Measurements from ENCODE around the gene OR7G2.

DNA sequence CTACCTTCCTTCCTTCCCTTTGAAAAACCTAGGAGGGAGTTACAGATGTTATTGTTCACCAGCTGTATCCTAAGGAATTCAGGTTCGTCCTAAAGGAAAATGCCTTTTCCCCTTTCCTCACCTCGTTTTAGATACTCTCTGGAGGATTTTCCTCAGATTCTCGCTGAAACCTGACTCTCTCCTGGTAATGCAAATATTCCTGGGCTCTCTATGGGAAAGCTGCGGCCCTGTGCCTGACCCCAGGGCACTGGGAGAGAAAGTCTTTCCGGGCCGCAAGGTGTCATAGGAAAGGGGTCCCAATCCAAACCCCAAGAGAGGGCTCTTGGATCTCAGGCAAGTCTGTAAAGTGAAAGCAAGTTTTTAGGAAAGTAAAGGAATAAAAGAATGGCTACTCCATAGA is 33.5 kb downstream of the OR7G2 start:
- TF ChIP-seq, protein P1, sequence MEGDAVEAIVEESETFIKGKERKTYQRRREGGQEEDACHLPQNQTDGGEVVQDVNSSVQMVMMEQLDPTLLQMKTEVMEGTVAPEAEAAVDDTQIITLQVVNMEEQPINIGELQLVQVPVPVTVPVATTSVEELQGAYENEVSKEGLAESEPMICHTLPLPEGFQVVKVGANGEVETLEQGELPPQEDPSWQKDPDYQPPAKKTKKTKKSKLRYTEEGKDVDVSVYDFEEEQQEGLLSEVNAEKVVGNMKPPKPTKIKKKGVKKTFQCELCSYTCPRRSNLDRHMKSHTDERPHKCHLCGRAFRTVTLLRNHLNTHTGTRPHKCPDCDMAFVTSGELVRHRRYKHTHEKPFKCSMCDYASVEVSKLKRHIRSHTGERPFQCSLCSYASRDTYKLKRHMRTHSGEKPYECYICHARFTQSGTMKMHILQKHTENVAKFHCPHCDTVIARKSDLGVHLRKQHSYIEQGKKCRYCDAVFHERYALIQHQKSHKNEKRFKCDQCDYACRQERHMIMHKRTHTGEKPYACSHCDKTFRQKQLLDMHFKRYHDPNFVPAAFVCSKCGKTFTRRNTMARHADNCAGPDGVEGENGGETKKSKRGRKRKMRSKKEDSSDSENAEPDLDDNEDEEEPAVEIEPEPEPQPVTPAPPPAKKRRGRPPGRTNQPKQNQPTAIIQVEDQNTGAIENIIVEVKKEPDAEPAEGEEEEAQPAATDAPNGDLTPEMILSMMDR (IDR thresholded peaks at IDR 0.05; ENCODE audit: low read depth, low read length), result no peak
- TF ChIP-seq EZH2phosphoT487 (IDR thresholded peaks at IDR 0.05; ENCODE audit: low read depth), result no peak

Data from OCI-LY3 (cell line).